Naive thymus-derived CD4-positive, alpha-beta T cell (primary cell): ENCODE data around the gene B9D2. TPM values are rescaled to one million over a fixed set of nuclear protein-coding genes. Genes with fewer than 3 reads are reported as not detected.

Experiments used
- ATAC-seq: fragments of 150-1000 bp; cut with Tn5 transposase; 2 replicates; pipeline ENCODE4 v1.10.0; 2021; ENCODE audit warnings: mild to moderate bottlenecking, moderate library complexity
- CTCF ChIA-PET: fragments of 350-600 bp; sonication (Branson Sonifier 250); formaldehyde crosslinking; loops from one replicate; lab custom pipeline; 2021; ENCODE audit warnings: antibody characterized with exemption; lab: Charles Lee
- POLR2A ChIA-PET: fragments of 350-600 bp; sonication (Branson Sonifier 250); formaldehyde crosslinking; loops from one replicate; lab custom pipeline; 2021; ENCODE audit warnings: antibody characterized with exemption, inconsistent platforms; lab: Charles Lee
- DNase-seq, 9 donors: peaks; one replicate each; pipeline versions ENCODE4 v3.0.0 to v3.0.0-alpha.2; 2020 to 2022; ENCODE audit warnings: mixed read lengths in 1 of 9
- H3K27ac ChIP-seq: one replicate; pipeline ENCODE4 v1.7.0; 2013; ENCODE audit warnings: mild to moderate bottlenecking, low read depth, low read length, moderate library complexity
- H3K27me3 ChIP-seq, 2 donors: one replicate each; pipeline ENCODE4 v1.7.0; 2013; ENCODE audit warnings: low read length in 2 of 2, mild to moderate bottlenecking in 2 of 2, moderate library complexity in 2 of 2; ENCODE audit not compliant: control insufficient read depth in 2 of 2, insufficient read depth in 2 of 2
- H3K36me3 ChIP-seq, 3 experiments: 1 replicate in 2 of 3; 2 replicates in 1 of 3; pipeline ENCODE4 v1.7.0; 2013; ENCODE audit warnings: low read length in 3 of 3, mild to moderate bottlenecking in 3 of 3, moderate library complexity in 1 of 3; ENCODE audit not compliant: insufficient read depth in 3 of 3, control insufficient read depth in 2 of 3
- H3K4me1 ChIP-seq, 2 donors: one replicate each; pipeline ENCODE4 v1.7.0; 2013; ENCODE audit warnings: low read length in 2 of 2, mild to moderate bottlenecking in 2 of 2, moderate library complexity in 1 of 2; ENCODE audit not compliant: control insufficient read depth in 2 of 2, insufficient read depth in 2 of 2
- H3K4me3 ChIP-seq: 2 replicates; pipeline ENCODE4 v1.7.0; 2013; ENCODE audit warnings: mild to moderate bottlenecking, low read length
- H3K9me3 ChIP-seq, 3 experiments: 1 replicate in 2 of 3; 2 replicates in 1 of 3; pipeline ENCODE4 v1.7.0; 2013; ENCODE audit warnings: low read length in 3 of 3; ENCODE audit not compliant: control insufficient read depth in 2 of 3
- H3K27ac Mint-ChIP-seq, 9 donors: one replicate each; pipeline ENCODE4 v1.8.0; 2020 to 2022; ENCODE audit warnings: mixed read lengths in 9 of 9, mild to moderate bottlenecking in 8 of 9, moderate library complexity in 5 of 9, inconsistent platforms in 2 of 9
- H3K27me3 Mint-ChIP-seq, 5 donors: one replicate each; pipeline ENCODE4 v1.8.0; 2021 to 2022; ENCODE audit warnings: mixed read lengths in 5 of 5, mild to moderate bottlenecking in 1 of 5
- H3K36me3 Mint-ChIP-seq, 5 donors: one replicate each; pipeline ENCODE4 v1.8.0; 2020 to 2022; ENCODE audit warnings: mixed read lengths in 5 of 5, mild to moderate bottlenecking in 3 of 5, inconsistent platforms in 1 of 5
- H3K4me1 Mint-ChIP-seq, 7 donors: one replicate each; pipeline ENCODE4 v1.8.0; 2020 to 2022; ENCODE audit warnings: mixed read lengths in 7 of 7, mild to moderate bottlenecking in 3 of 7, inconsistent platforms in 1 of 7
- H3K4me3 Mint-ChIP-seq, 10 donors: one replicate each; pipeline ENCODE4 v1.8.0; 2020 to 2022; ENCODE audit warnings: mild to moderate bottlenecking in 10 of 10, mixed read lengths in 10 of 10, moderate library complexity in 6 of 10, inconsistent platforms in 2 of 10
- H3K9me3 Mint-ChIP-seq, 11 donors: one replicate each; pipeline ENCODE4 v1.8.0; 2020 to 2022; ENCODE audit warnings: mixed read lengths in 11 of 11, mild to moderate bottlenecking in 4 of 11, inconsistent platforms in 1 of 11, moderate library complexity in 1 of 11
- intact Hi-C, 2 donors: fragments of 100-400 bp; cut with micrococcal nuclease; formaldehyde crosslinking; loops; one replicate each; pipeline ENCODE4 v1.15.1; 2023
- polyA plus RNA-seq, 2 donors: library from polyadenylated mRNA; unstranded; fragments of 300-500 nt; fragmentation: Illumina TruSeq; gene quantifications; one replicate each; pipeline ENCODE4 v1.2.3, GENCODE V29; 2021
- total RNA-seq, 6 experiments: library from RNA in 5 of 6; stranded (reverse) in 5 of 6; gene quantifications; 1 replicate in 5 of 6; 2 replicates in 1 of 6; pipeline ENCODE4 v1.2.3 and lab custom pipeline; 2021 to 2026

The B9D2 gene
- total and polyA plus RNA-seq, 7 experiments from 2014 or later = 11.6 to 38.9 (median 18.0) TPM

GRCh38 chr19:41330946-41331678 lies 32.8 kb downstream of the B9D2 start:
- intact Hi-C loops = no loop called here
- Mint-ChIP-seq H3K4me1 (peaks cover 42 to 67% (median 60%) of the 10 kb centered on the region in 7 donors), H3K9me3 (peaks cover 0 to 5% (median 0%) of the 10 kb centered on the region in 11 donors), H3K27me3 (no peaks in the 10 kb centered on the region), H3K36me3 (peaks cover 13 to 47% (median 26%) of the 10 kb centered on the region in 5 donors), H3K27ac (peak overlapping the region; percentile 25 to 89 (median 81)), H3K4me3 (peak overlapping the region in 4 of 10 donors; percentile 4 to 45 (median 22))
- ATAC-seq = no peak
- POLR2A ChIA-PET = interaction anchor here (0.6 kb wide), 1 partner anchor 65 kb away, joined by 4 read pairs; no protein-coding TSS in a partner anchor
- Histone ChIP-seq H3K4me1 (peaks cover 36 to 61% of the 10 kb centered on the region in 2 donors), H3K4me3 (no peak overlapping the region), H3K27me3 (no peaks in the 10 kb centered on the region), H3K27ac (no peak overlapping the region), H3K36me3 (peaks cover 4 to 55% (median 24%) of the 10 kb centered on the region in 3 experiments), H3K9me3 (no peaks in the 10 kb centered on the region)
- CTCF ChIA-PET = interaction anchor here (2.3 kb wide), 1 partner anchor 24 kb away, joined by 8 read pairs; no protein-coding TSS in a partner anchor
- DNase-seq = no peak

DNA sequence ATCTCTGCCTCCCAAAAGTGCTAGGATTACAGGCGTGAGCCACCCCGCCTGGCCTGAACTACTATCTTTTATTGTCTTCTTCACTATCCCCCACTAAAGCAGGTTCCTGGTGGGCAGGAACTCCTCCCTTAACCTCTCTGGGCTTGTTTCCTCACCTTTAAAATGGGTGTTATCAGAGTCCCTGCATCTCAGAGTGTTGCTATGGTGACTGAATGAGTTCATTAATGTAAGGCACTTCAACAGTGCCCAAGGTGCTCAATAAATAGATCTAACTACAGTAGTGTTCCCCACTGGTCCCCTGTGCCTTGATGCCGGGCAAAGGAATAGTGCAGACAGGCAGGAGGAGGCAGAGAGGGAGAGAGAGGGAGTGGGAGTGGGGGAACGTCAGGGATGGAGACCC lies 33.5 kb downstream of the B9D2 start:
- peak overlapping the region; percentile 11 for H3K4me3 ChIP-seq
- Mint-ChIP-seq H3K4me1 (peaks cover 45 to 69% (median 63%) of the 10 kb centered on the region in 7 donors), H3K4me3 (peak overlapping the region in 8 of 10 donors; percentile 2 to 73 (median 40)), H3K27ac (peak overlapping the region; percentile 34 to 94 (median 77)), H3K27me3 (no peaks in the 10 kb centered on the region), H3K36me3 (peaks cover 13 to 48% (median 27%) of the 10 kb centered on the region in 5 donors), H3K9me3 (peaks cover 0 to 4% (median 0%) of the 10 kb centered on the region in 11 donors)
- peaks cover 4 to 52% (median 24%) of the 10 kb centered on the region in 3 experiments for H3K36me3 ChIP-seq
- no peaks in the 10 kb centered on the region for H3K27me3 ChIP-seq
- ChIA-PET POLR2A (no interaction called here), CTCF (interaction anchor here (0.6 kb wide), 1 partner anchor 1076 kb away, joined by 4 read pairs; no protein-coding TSS in a partner anchor)
- intact Hi-C loops = no loop called here
- no peak overlapping the region for H3K27ac ChIP-seq
- peaks cover 36 to 64% of the 10 kb centered on the region in 2 donors for H3K4me1 ChIP-seq
- DNase-seq (no peak), ATAC-seq (no peak)
- no peaks in the 10 kb centered on the region for H3K9me3 ChIP-seq

DNA sequence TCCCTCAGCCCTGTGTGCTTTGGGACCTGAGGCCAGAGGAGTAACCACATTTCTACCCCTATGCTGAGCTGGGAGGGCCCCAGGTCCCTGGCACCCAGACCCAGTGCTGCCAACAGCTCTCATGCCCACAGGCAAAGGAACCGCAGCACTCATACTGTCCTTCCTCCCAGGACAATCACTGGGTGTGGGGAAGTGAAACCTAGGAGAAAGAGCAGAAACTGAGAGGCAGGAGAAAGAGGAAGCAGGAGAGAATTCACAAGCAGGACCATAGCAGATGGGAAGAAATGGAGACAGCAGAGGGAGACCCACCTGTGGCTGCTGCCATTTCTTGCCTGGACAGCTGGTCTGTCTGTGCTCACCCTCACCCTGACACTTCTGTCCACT lies 35.1 kb downstream of the B9D2 start:
- Mint-ChIP-seq H3K36me3 (peaks cover 13 to 51% (median 28%) of the 10 kb centered on the region in 5 donors), H3K4me3 (peak overlapping the region; percentile 74 to 88 (median 82)), H3K27me3 (no peaks in the 10 kb centered on the region), H3K9me3 (peaks cover 0 to 6% (median 0%) of the 10 kb centered on the region in 11 donors), H3K4me1 (peaks cover 51 to 77% (median 65%) of the 10 kb centered on the region in 7 donors), H3K27ac (peak overlapping the region; percentile 86 to 99 (median 94))
- ChIA-PET POLR2A (interaction anchor here (1.4 to 6.4 kb wide), 7 partner anchors 12 to 65 kb away, joined by 5 to 51 read pairs (median 8); partner anchors contain the start of genes CCDC97, HNRNPUL1 and TGFB1), CTCF (interaction anchor here (0.6 to 2.2 kb wide), 4 partner anchors 20 to 225 kb away, joined by 3 to 6 read pairs (median 4); no protein-coding TSS in a partner anchor)
- Histone ChIP-seq H3K27ac (peak overlapping the region; percentile 85), H3K9me3 (no peaks in the 10 kb centered on the region), H3K4me1 (peaks cover 36 to 59% of the 10 kb centered on the region in 2 donors), H3K4me3 (peak overlapping the region; percentile 42), H3K36me3 (peaks cover 0 to 48% (median 30%) of the 10 kb centered on the region in 3 experiments), H3K27me3 (no peaks in the 10 kb centered on the region)
- ATAC-seq (no peak), DNase-seq (no peak)
- intact Hi-C loops = loop anchor here (1.0 kb wide), 1 partner anchor 22 kb away; no protein-coding TSS in a partner anchor

DNA sequence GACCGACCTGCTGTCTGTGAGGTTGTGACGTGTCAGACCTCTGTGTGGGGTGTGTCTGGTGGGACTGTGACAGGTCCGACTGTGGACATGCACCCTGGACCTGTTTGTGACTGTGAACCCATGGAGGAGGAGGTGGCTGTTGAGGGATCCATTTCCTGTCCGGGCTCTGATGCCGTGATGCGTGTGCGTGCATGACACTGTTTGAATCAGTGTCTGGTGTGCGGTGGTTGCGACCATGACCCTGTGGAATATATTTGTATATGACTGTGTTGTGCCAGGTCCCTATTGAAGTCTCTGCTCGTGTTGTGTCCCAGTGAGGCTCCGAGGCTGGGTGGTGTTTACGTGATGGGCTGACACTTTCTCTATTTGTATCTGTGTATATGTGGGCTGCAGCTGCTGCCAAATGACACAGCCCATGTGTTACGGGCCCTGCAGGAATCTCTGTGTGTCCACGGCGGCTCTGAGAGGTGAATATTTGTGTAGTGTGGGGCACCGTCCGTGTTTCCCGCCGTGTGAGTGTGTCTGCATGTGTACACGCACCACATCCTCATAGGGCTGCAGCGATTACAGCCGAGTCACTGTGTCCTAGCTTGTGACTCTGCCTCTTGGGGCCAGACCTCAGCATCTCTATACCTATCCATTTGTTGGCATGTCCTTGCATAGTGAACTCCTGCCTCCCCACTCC lies 35.6 kb downstream of the B9D2 start:
- Histone ChIP-seq H3K27me3 (no peaks in the 10 kb centered on the region), H3K27ac (peak overlapping the region; percentile 85), H3K4me3 (peak overlapping the region; percentile 42), H3K4me1 (peaks cover 36 to 59% of the 10 kb centered on the region in 2 donors), H3K9me3 (no peaks in the 10 kb centered on the region), H3K36me3 (peaks cover 0 to 47% (median 30%) of the 10 kb centered on the region in 3 experiments)
- DNase-seq (peak in 3 of 9 donors; percentile 39 to 50 (median 42)), ATAC-seq (peak; percentile 17)
- peak overlapping the region; percentile 74 to 88 (median 82) for H3K4me3 Mint-ChIP-seq
- H3K36me3 Mint-ChIP-seq = peaks cover 13 to 49% (median 28%) of the 10 kb centered on the region in 5 donors
- H3K27ac Mint-ChIP-seq = peak overlapping the region; percentile 86 to 99 (median 94)
- no peaks in the 10 kb centered on the region for H3K27me3 Mint-ChIP-seq
- H3K9me3 Mint-ChIP-seq = peaks cover 0 to 6% (median 0%) of the 10 kb centered on the region in 11 donors
- H3K4me1 Mint-ChIP-seq = peaks cover 52 to 75% (median 65%) of the 10 kb centered on the region in 7 donors
- intact Hi-C loops = loop anchor here (1.0 kb wide), 1 partner anchor 23 kb away; no protein-coding TSS in a partner anchor
- ChIA-PET CTCF (interaction anchor here (0.8 to 2.2 kb wide), 4 partner anchors 20 to 66 kb away, joined by 3 to 6 read pairs (median 4); no protein-coding TSS in a partner anchor), POLR2A (interaction anchor here (1.4 to 6.4 kb wide), 8 partner anchors 11 to 65 kb away, joined by 5 to 51 read pairs (median 8); partner anchors contain the start of genes CCDC97, HNRNPUL1 and TGFB1)

DNA sequence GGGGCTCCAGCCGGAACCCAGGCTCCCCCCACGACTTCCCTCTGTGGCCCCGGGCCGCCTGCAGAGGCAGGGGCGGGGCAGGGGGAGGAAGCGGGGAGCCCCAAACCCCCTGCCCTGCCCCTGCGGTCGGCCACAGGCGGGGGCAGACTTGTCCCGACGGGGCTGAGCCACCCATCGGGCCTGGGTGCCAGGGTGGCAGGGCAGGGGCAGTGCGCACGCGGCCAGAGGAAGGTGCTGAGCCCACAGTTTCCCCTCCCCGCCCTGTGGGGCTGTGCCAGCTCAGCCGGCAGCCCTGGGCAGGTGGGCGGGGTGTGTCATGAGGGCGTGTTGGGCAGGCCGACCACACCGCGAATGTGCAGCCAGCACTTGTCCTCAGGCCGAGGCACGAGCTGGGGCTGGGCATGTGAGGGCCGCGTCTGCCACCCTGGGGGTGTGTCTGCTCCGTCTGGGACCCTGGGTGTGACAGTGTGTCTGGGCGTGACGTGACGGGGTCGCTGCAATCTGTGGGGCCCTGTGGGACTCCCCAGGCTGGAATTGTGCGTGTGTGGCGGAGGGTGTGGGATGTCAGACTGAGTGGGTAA lies 36.3 kb downstream of the B9D2 start:
- ChIA-PET POLR2A (interaction anchor here (0.6 to 6.4 kb wide), 19 partner anchors 10 to 665 kb away, joined by 3 to 51 read pairs (median 5); partner anchors contain the start of genes B9D2, CCDC97, HNRNPUL1 and TGFB1), CTCF (interaction anchor here (0.9 to 1.5 kb wide), 3 partner anchors 22 to 65 kb away, joined by 4 to 9 read pairs (median 5); no protein-coding TSS in a partner anchor)
- H3K4me1 Mint-ChIP-seq = peaks cover 59 to 77% (median 68%) of the 10 kb centered on the region in 7 donors
- no peaks in the 10 kb centered on the region for H3K9me3 ChIP-seq
- H3K4me1 ChIP-seq = peaks cover 36 to 57% of the 10 kb centered on the region in 2 donors
- peak; percentile 57 to 95 (median 66) for DNase-seq
- H3K4me3 ChIP-seq = peak overlapping the region; percentile 42
- H3K27me3 Mint-ChIP-seq = no peaks in the 10 kb centered on the region
- peak overlapping the region; percentile 86 to 99 (median 94) for H3K27ac Mint-ChIP-seq
- peaks cover 13 to 48% (median 27%) of the 10 kb centered on the region in 5 donors for H3K36me3 Mint-ChIP-seq
- peaks cover 0 to 50% (median 27%) of the 10 kb centered on the region in 3 experiments for H3K36me3 ChIP-seq
- H3K4me3 Mint-ChIP-seq = peak overlapping the region; percentile 74 to 88 (median 82)
- H3K27ac ChIP-seq = peak overlapping the region; percentile 85
- H3K27me3 ChIP-seq = no peaks in the 10 kb centered on the region
- intact Hi-C loops = loop anchor here (1.0 to 2.0 kb wide), 3 partner anchors 17 to 24 kb away; partner anchors contain the start of gene CCDC97 (in 1 of the 2)
- H3K9me3 Mint-ChIP-seq = peaks cover 0 to 6% (median 0%) of the 10 kb centered on the region in 11 donors
- ATAC-seq = peak; percentile 75
